C1 segment of cervical spinal cord (tissue), 14 donors: ENCODE measurements around the gene ARPC5.
A peak's percentile ranks its signal among the peaks of the same experiment; 100 is the strongest.

Source experiments
- DNase-seq, 14 donors: peaks; one replicate each; lab custom pipeline; 2025; lab: John Stamatoyannopoulos, UW

The ARPC5 gene

DNA sequence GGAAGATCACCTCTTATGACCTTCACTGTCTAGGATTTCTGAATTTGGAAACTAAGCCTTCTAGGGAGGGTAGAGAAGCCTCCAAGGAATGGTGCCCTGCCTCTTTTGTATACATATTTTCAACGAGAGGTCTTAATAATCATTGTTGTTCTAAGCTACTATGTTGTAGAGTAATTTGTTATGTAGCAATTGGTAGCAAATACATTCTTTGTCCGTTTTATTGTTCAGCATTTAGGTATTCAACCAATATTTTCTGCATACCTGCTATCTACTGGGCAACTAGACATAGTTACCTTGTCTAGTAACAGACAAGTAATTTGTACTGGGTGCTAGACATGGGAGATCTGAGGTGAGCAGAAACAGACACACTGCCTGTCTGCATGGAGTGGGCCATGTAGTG is 24.6 kb downstream of the ARPC5 start:
- DNase-seq = no peak

DNA sequence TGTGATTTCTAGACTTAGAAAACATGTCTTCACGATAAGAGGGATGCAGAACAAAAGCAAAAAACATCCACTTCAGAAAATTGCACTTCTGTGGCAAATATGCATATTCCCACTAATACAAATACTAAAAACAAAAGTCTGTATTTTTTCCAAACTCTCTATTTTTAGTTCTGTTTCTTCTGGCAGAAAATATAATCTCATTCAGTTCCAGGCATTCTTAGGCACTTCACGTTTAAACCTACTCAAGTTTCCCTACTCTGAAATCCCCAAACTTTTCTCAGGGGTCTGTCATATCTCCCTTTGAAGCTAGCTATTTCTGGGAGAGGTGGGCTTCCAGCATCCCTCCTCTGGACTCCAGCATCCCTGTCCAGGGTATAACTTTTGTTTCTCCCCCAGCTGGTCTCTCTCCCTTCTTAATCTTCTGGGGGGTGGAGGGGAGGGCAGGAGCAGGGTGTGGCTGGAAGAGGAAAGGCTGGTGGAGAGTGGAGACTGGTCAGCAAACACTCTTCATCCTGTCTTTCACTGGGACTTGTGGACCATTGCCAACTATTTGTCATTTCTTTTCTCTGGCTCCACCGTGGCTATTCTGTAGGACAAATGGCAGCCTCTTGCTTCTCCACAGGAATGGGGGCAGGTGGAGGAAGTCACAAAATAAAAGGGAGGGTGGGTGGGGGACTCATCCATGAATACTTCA is 25.7 kb downstream of the ARPC5 start:
- no peak for DNase-seq

DNA sequence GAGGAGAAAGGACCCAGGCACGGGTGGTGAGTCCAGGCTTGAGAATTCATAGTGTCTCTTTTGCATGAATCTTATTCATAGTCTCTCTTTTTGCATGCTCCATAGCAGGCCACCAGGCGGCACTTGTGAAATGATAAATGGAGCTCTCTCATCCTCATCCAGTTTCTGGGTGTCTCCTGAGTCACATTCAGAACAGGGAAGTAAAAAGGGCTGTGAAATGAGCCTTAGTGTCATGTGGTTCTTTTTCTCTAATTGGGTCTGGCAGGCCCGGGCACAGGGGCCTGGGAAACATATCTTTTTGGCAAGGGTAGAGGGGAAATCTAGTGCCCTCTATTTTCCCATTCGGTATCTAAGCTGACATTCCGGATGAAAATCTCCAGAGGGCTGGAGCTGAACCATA is 26.3 kb downstream of the ARPC5 start:
- peak in 8 of 14 donors; percentile 25 to 54 (median 43) for DNase-seq

DNA sequence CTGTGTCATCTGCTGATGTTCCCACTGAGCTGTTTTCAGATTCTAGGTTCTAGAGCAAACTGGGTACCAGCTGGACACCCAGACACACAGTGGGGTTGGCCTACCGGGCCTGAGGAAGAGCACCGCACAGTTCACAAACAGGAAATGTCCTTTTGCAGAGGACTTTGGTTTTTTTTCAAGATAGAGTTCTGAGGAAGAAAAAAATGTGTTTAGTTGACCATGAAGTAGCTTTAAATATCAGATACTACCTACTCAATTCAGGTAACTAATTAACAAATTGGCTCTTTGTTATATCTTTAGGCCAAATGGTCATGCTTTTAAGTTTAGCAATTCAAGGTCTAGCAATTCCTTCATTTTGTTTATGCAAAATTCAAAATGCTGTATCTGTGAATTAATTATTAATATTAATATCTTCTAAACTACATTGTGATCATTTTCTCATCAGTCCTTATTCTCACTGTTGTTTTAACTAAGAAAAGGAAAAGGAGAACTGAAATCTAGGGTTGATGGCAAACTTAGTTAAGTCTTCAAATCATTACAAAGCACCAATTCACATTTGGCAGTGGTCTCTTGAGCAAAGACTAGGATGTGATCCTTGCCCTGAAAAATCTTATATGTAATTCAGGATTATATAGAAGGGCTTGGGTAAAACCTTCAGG is 28.1 kb downstream of the ARPC5 start:
- DNase-seq = no peak

DNA sequence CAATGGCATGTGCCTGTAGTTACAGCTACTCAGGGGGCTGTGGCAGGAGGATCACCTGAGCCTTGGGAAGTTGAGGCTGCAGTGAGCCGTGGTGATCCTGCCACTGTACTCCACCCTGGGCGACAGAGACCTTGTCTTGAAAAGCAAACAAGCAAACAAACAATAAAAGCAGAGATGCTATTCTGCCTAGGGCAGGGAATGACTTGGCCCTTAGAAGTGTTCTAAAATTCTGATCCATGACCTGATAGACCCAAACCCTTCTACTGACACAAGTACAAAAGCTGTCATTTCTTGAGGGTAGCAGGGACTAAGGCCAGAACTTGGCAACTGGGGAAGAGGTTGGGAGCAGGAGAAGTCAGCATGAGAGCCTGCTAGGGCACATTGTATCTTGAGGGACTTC is 29.7 kb downstream of the ARPC5 start:
- DNase-seq = no peak

DNA sequence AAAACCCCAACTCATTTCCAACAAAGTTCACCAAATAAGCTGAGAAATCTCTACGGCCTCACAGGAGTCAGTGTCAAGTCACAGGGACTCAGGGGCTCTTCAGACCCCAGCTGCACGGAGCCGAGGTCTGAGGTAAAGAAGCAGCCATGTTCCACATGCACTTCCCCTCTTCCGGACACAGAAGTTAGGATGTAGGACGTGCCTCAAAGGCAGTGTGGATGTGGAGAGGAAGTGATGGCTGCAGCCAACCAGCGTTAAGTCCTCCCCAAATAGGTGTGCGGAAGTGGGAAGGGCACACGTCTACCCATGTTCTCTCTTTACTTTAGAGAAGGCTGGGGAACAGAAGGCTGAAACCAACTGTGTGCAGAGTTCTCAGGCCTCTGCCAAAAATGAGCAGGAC is 30.8 kb downstream of the ARPC5 start:
- peak in 1 of 14 donors; percentile 49 for DNase-seq

DNA sequence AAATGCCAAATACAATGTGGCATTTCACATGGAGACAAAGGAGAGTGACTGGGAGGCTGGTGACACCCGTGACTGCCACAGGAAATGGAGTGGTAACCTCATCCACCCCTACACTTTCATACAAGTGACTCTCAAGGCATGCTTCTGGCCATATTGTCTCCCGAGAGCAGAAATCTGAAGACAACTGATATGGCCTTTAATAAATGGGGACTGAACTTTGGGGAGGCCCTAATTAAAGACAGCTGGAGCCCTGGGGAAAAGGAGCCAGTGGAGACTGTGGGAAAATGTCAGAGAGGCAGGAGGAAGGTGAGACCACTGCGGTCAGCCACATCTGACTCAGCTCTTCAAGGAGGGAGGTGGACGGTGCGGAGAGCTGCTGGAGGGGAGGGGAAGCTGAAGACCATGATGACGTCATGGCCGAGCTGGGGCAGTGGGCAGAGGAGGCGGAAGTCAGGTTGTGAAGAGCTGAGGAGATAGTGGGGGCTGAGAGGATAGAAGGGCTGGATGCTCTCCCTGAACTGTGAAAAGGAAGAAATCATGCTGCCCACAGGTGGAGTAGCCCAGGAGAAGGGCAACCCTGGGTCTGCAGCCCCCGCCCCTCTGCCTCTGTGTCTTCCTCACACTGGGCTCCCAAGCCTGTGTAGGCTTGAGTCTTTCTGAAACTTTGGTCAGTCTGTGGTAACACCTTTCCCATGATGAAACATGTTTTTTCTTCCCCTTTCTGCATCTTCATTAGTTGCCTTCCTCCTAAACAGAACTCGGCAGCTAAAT is 31.4 kb downstream of the ARPC5 start:
- DNase-seq = peak in 1 of 14 donors; percentile 51

DNA sequence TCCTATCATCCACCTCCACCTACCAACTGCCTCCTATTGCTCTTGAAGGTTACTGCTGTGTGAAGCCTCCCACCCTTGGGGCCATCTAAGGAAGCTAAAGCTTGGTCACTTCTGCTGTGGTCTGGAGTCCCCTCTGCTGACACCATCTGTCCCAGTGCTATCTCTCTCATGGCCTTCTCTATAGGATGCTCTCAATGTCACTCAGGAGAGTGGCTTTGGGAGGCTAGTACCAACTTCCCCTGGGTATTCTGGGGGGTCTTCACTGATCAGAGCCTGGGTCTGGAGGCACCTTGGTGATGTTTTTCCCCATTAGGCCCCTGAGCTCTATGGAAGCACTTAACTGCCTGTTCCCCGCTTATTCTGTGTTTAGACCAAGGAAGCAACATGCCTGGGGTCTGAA is 33.1 kb downstream of the ARPC5 start:
- DNase-seq = no peak

DNA sequence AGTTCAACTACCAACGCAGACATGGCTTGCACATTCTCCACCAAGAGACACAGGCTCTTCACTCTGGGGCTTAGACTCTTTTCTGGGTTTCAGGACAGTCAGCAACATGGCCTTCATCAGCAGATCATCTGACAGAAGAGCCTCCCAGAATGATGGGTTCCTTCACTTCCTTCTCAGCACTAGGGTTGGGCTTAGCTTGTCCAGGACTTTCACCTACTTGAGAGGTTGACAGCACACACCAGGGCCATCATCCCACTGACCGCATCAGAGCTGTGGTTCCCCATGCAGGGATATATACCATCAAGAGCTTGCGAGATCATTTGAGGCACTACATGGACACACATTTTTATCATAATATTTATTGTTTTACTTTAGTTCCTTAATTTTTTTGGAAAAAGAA is 34.9 kb downstream of the ARPC5 start:
- no peak for DNase-seq

DNA sequence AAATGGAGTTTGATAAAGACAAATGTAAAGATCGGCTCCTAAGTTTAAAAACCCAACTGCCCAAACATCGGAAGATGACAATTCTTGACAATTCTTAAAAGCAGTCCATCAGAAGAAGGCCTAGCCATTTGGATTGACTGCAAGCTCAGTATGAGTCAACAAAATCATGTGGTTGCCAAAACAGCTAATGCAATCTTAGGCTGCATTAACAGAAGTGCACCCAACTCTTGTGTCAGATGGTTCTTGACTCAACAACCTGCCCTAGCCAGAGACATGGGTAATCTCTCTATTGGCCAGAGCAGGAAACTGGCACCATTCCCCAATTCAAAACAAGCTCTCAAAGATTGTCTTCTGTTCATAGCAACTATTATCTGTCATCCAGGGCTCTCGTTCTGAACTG is 35.4 kb downstream of the ARPC5 start:
- no peak for DNase-seq

DNA sequence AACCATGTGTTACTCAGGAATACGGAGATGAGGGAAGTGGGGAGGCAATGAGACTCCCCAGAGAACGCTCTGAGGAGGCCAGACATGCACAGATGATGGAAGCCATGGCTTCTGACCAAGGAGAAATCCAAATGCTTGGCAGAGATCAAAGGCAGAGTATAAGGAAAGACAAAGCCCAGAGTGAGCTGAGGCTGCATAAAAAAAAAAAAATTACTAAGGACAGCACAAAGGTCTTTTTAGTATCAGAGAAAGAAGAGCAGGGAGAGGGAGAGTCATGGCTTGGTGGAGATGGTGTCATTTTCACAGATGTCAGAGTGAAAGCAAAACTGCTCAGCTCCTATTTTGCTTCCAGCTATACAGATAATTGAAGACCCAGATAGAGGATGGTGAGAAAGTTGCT is 37.2 kb downstream of the ARPC5 start:
- peak in 1 of 14 donors; percentile 60 for DNase-seq

DNA sequence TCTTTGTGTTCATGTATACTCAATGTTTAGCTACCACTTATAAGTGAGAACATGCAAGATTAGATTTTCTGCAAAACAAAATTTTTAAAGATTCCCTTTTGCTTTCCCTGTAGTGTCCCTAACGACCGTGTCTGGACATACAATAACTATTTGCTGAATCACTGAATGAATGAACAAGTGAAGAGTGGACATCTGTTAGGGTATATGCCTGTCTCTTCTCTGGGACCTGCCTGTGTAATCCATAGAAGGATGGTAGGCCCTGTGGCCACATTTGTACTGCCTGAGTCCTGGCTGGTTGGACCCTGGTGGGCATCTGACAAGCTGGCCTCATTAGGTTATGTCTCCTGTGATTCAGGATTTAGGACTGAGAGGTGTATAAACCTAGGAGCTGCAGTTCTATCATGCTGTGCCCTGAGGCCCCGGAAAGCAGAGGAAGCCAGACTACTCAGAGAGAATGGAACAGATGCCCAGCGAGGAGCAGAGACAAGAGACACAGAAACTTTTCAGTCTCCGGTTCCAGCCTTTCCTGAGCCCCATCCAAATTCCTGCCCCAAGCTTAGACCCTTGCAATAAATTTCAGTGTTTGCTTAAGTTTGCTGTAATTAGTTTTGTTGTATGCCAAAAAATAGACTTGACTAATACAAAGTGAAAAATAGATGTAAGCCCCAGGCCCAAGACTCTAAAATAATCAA is 37.8 kb downstream of the ARPC5 start:
- DNase-seq = peak in 1 of 14 donors; percentile 17

DNA sequence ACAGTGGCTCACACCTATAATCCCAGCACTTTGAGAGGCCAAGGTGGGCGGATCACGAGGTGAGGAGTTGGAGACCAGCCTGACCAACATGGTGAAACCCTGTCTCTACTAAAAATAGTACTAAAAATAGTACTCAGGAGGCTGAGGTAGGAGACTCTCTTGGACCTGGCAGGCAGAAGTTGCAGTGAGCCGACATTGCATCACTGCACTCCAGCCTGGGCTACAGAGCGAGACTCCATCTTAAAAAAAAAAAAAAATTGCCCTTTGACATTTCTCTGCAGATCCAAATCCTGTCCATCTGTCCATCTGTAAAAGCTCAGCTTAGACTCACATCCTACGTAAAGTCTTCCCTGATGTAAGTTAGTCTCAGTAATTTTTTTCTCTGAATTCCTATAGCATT is 39.1 kb downstream of the ARPC5 start:
- DNase-seq = no peak

DNA sequence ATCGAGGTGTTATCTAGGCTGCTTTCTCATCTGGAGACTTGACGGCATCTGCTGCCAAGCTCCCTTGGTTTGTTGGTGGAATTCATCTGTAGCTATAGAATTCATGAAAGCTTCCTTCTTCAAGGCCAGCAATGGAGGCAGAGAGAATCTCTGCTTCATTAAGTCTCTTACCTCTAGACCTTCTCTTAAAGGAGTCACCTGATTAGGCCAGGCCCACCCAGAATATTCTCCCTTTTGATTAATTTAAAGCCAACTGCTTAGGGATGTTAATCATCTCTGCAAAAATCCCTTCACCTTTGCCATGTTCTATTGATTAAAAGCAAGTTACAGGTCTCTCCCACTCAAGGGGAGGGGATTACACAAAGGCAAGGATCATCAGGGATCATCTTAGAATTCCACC is 40.0 kb downstream of the ARPC5 start:
- DNase-seq = no peak

DNA sequence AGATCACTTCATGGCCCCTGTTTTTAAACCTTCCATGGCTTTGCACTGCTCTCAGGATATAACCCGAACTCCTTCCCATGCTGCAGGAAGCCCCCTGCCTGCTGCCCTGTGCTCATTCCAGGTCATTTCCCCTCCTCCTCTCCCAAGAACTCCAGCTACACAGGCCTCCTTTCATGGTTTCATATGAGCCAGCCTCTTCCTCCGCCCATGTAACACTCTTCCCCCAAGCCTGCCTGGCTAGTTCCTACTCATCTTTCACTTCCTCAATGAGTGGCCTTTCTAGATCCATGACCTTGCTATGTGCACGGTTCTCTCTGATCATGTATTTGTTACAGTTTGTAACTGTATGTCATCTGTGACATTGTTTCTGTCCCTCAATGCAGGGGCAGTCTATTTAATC is 42.2 kb downstream of the ARPC5 start:
- DNase-seq = peak in 2 of 14 donors; percentile 12 to 29

DNA sequence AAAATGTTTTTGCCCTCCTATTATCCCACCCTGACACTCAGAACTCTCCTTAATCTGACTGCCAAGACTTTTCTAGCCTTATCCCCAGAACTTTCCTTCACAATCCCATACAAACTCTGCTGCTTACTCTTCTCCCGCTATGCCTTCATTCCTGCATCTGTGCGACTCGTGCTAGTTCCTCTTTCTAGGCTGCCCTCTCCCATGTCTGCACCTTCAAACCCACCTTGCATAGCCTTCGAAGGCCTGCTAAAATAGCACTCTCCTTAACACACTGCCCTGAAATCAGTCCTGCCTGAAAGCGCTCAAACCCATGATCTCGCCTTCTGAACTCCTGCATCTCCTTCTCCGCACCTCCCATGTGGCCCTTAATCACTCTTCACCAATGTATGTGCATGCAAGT is 42.9 kb downstream of the ARPC5 start:
- DNase-seq = no peak

DNA sequence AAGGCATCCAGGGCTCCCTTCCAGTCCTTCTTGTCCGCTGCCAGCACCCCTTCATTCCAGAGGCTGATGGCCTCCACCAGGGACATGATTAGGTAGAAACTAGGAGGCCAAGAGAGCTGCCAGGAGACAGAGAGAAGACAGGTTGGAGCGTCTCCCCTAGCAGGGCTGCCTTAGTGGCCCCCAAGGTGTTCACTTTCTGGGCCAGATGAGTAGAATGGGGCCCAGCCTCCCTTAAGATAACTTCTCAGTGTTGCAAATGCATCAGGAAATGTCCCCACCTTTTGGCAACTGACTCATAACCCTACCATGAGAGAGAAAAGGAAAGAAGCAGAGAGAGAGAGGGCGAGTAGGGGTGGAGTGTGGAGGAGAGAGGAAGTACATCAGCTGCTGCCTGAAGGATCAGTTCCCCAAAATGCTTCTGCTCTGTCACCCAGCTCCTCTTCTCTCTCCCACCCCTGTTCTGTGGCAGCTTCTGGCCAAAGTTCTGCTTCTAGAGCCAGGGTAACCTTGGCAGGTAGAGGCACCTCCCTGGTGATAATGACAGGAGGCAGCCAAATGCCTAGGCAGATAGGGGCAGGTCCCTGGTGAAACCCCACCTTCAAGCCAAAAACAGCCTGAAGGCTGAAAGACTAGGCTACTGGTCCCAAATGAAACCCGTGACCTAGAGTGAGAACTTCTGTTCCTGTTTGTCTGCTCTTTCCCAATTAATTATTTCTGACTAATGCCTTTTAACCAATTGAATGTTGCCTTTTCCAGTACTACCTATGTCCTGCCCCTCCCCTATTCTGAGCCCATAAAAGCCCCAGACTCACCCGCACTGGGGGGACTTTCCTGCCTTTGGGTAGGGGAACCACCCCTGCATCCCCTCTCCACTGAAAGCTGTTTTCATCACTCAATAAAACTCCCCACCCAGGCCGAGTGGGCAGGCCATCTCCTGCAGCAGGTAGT is 45.1 kb downstream of the ARPC5 start, which contains the start of gene NCF2:
TSS of gene NCF2 (minus strand) at position 216 of the 948 bp plus-strand sequence. CDS start at position 86, 130 bp downstream.
- DNase-seq = peak in 6 of 14 donors; percentile 27 to 44 (median 30)

DNA sequence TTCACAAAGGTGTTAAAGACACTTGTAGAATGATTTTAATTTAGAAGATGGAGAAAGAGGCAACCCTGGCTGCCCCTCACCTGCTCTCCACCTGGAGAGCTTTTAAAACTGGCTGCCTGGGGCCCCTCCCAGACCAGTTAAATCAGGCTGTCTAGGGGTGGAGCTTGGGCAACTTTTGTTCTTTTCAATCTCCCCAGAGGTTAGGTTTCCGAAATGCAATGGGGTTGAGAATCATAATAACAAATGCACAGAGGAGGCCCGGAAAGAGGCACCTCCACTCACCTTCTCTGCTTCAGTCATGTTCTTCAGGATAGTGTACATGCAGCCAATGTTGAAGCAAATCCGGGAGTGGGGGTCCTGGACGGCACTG is 45.7 kb downstream of the ARPC5 start:
- no peak for DNase-seq

DNA sequence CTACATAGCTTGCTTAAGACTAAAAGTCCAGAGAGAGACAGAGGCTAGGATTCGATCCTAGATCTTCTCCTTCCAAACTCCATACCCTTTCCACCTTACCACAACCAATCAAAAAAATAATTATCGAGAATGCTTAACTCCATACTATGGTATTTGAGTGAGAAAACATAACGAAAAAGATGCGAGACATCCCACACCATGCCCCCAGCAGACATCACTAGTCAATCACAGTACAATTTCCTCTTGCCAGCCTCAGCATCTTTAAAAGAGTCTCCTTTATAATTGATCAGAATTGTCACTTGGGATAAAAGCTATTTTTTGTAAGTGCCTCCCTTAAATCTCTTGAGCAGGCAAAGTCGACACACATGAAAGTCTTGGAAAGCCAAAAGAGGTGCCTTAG is 46.2 kb downstream of the ARPC5 start:
- no peak for DNase-seq

DNA sequence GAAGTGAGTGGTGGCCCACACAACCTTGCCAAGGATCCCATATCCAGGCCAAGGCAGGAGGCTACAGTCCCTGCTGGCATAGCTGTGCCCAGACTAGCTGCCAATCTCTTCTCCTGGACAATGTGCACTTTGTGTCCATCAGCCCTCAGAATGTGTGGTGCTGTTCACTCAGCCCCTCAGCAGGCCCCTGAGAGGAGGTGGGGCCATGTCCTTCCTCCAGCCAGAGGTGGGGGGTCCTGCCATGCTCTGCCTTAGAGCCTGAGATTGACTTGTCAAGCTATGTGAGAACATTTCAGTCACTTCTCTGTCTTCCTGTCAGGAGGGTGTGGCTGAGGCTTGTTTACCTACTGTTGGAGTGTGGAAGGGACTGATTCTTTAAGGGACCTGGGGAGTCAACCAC is 46.8 kb downstream of the ARPC5 start:
- DNase-seq = peak in 4 of 14 donors; percentile 16 to 45 (median 30)

DNA sequence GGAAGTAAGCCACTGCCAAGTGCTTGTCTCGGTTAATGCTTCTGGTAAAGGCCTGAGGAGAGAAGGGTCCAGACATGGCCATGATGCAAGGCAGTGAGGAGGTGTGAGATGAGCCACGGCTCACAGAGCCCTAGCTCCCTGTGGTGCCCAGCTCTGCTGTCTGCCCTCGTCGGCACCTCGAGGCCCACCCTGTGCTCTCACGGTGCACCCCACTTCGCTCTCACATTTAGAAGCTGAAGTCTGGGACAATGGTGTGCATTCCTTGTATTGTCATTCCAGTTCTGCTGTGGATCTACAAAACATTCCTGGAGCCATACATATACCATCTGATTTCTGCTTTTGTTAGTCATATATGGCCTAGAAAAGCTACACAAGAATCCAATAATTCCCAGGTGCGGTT is 48.7 kb downstream of the ARPC5 start:
- DNase-seq = no peak
